ENCODE measurements around the gene LTB4R2. TPM values are rescaled to one million over a fixed set of nuclear protein-coding genes. Genes with fewer than 3 reads are reported as not detected.

The LTB4R2 gene
- 1.6 TPM for polyA plus RNA-seq (2013, experiment 1 of 2; ENCODE audit: insufficient read length)
- 1.2 TPM for polyA plus RNA-seq (2013, experiment 2 of 2; ENCODE audit: insufficient read length)

DNA sequence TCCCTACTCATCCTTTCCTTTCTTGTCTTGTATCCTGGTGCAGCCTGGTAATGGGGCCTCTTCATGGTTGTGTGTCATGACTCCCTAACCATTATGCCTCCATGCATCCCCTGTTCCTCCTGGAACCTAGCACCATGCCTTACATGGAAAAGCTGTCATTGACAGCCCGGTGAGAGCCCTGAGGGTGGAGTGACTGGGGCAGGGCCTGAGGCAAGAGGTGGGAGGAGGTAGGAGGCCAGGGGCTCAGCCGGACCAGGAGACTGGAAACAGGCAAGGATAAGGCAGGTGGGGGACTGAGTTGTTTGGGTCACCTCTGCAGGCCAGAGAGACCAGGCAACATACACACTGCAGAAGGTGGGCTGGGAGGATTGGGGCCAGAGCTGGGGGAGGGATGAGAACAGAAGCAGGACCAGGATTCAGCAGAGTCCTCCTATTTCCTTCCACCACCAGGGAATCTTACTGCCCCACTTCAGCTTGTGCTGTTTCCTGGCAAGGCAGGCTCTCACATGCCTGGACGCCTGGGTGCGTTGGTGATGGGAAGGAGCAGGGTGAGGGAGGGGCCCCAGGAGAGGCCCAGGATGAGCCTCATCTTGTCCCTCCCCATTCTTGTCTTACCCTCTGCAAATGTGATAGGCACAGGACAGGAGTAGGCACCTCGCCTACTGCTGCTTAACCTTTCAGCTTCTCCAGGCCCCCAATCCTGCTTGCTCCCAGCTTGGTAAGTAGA lies at the start of gene LTB4R2:
TSS of gene LTB4R2 (plus strand) at position 603 of the 727 bp plus-strand sequence. CDS start 525 bp downstream, outside the sequence.
- no peak for DNase-seq

- no peak for DNase-seq
These were observed 49.2 kb upstream of the LTB4R2 start for GRCh38 chr14:24260780-24261157.

DNA sequence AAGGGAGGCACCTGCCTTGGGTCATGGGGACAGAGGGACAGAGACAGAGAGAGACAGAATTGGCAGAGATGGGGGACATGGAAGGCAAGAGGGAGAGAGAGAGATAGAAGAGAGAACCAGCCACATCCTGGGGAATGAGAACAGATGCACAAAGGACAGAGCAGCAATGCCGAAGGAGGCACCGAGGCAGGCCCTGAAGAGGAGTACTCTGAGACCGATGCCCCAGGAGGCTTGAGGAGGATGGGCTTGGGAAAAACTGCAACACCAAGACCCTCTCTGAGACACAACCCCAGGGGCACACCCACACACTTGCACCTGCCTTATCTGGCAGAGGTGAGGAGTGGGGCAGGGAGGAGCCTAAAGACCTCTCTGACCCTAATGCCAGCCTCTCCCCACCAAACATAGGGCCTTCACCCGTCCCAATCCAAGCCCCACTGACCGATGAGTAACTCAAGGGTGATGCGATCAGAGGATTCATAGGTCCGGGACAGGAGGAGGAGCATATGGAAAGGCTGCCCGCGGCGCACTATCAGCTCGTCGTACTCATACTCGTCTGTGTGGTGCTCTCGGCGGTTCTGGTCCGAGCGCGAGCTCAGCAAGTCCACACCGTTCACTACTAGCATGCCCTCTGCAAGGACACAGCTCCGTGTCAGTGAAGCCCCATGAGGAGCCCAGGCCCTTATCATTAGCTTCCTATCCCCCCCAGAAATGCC lies 48.5 kb upstream of the LTB4R2 start:
- DNase-seq = no peak

GRCh38 chr14:24261969-24262327 lies 48.0 kb upstream of the LTB4R2 start:
- no peak for DNase-seq

GRCh38 chr14:24262821-24263733 lies 46.9 kb upstream of the LTB4R2 start, which contains the start of gene TGM1:
Gene TGM1 (minus strand): TSS chr14:24263177. CDS start chr14:24262352, 825 bp downstream.
- DNase-seq = no peak

GRCh38 chr14:24263848-24264247 lies 46.1 kb upstream of the LTB4R2 start:
- no peak for DNase-seq

GRCh38 chr14:24264298-24264697 lies 45.6 kb upstream of the LTB4R2 start:
- no peak for DNase-seq

GRCh38 chr14:24266344-24267244 lies 43.3 kb upstream of the LTB4R2 start:
- DNase-seq = no peak

DNA sequence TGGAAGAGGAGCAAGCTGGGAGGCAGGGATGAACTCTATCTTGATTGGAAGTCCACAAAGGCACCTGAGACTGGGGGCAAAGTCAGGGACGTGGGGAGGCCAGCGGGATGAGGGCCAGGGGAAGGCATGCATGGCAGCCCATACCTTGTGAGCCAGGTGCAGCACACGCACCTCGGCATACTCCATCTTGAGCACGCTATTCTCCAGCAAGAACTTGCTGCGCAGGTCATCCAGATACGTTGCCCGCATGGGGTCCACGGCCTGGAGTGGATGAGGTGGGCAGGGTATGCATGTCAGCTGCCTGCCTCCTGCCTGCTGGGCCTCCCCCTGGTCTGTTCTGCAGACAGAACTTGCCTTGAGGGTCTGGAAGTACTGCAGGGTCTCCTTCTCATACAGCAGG lies 42.4 kb upstream of the LTB4R2 start:
- DNase-seq = no peak

GRCh38 chr14:24268225-24268624 lies 41.7 kb upstream of the LTB4R2 start:
- DNase-seq = no peak

DNA sequence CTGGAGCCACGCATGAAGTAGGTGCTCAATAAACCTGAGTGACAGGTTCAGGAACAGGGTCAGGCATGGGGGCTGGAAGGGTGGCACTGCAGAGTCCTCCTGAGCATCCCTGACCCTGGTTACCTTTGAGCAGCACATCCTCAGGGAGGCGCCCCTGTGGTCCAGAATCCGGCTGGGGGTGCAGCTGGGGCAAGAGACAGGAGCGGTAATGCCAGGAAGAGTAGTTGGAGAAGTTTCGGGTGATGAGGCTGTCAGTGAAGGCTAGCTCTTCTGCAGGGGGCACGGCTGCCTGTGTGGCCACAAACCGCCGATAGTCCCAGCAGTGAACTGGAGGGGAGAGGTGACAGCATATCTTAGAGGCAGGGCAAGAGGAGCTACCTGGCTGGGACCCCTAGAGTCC lies 40.6 kb upstream of the LTB4R2 start:
- no peak for DNase-seq

DNA sequence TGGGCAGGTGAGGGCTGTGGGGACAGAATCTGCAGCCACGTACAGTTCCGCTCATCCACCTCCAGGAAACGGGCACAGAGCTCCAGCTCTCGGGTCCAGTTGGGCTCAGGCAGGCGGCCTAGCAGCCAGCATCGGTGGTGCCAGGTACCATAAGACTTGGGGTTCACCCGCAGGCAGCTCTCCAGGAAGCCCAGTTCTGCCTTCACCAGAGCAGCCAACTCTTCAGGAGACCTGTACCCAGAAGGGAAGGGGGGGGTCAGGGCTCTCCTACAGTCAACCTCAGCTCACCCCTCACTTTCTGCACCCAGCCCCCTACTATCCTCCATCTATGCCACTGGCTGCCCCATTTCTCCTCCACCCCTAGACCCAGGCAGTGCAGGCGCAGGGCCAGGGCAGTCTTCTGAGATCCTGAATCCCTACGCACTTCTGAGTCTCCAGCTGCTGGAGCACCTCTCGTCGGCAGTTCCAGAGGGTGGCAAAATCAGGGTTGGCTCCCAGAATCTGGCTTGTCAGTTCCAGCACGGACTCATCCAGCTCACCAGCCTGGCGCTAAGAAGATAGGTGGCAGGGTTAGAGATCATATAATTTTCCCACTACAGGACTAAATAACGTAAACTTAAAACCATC lies 39.9 kb upstream of the LTB4R2 start:
- no peak for DNase-seq

DNA sequence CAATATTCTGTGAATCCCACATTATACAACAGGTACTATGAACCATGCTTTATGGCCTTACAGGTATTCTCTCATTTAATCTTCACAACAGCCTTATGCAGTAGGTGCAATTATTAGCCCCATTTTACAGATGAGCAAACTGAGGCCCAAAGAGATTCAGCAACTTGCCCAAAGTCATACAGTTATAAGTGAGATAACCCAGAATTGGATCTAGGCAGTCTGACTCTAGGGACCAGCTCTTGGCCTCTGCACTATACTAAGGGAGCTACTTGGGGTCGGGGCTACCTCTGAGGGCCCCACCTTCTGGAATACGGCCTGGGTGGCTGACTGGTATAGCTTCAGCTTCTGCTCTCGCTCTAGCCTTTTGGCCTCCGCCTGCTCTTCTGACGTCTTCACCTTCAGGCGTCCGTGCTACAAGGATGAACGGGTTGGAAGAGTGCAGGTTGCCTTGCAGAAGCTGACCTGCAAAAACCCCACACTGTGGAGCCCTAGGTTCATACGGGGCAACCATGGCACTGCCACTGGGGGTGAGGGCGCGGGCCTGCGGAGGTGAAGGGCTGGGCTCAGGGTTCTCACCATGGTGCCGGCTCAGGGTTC lies 39.3 kb upstream of the LTB4R2 start:
- DNase-seq = no peak

- peak; percentile 86 for DNase-seq
These were observed 38.7 kb upstream of the LTB4R2 start, which contains the start of gene RABGGTA for GRCh38 chr14:24271134-24271833. Gene RABGGTA (minus strand): TSS chr14:24271597. CDS start chr14:24271115, 482 bp downstream.

- DNase-seq = no peak
These were observed 38.1 kb upstream of the LTB4R2 start for GRCh38 chr14:24271834-24272263.

- no peak for DNase-seq
These were observed 37.5 kb upstream of the LTB4R2 start for GRCh38 chr14:24272467-24272866.

DNA sequence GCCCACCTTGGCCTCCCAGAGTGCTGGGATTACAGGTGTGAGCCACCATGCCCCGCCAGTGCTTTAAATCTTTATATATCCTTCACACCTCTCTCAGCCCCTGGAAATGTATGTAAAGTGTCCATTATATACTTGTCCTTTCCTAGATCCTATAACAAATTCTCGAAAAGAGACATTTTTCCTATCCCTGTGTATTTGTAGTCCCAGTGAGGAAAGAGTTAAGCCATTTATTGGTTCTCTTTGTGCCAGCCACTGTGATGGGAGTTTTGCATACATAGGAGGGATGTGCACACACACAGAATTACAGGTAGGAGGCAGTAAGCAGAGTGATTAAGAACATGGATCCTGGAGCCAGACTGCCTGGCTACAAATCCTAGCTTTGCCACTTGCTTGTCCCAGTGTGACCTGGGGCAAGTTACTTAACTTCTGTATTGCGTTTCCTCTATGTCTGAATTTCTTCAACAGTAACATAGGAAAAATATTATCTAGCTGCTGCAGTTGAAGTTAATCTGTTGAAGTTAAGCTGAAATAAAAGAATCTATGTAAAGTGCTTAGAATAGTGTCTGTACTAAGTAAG lies 36.4 kb upstream of the LTB4R2 start:
- DNase-seq = no peak

GRCh38 chr14:24274101-24274543 lies 35.8 kb upstream of the LTB4R2 start:
- DNase-seq = no peak

- DNase-seq = no peak
These were observed 32.9 kb upstream of the LTB4R2 start for GRCh38 chr14:24277071-24277470.

Measured in fibroblast of skin of abdomen (primary cell).